PFSK-1 (cell line): ENCODE results near the gene KLF7.

ENCODE experiments used
- FOXP2 ChIP-seq: optimal IDR thresholded peaks from 2 replicates; pipeline ENCODE3; 2011; ENCODE audit warnings: borderline replicate concordance, control low read depth, inconsistent platforms; ENCODE audit not compliant: insufficient read depth; ENCODE audit errors: extremely low read length, extremely low read depth
- POLR2AphosphoS5 ChIP-seq: IDR thresholded peaks from 2 replicates; pipeline ENCODE4 v1.6.1; 2012; ENCODE audit warnings: low read depth, mild to moderate bottlenecking, control low read depth, low read length, moderate library complexity
- REST ChIP-seq, 2 experiments: IDR thresholded peaks; 2 replicates each; pipeline versions ENCODE4 v1.6.1 to v1.8.0; 2011 to 2012; ENCODE audit warnings: low read depth in 2 of 2, low read length in 2 of 2, control low read depth in 1 of 2, inconsistent platforms in 1 of 2, mild to moderate bottlenecking in 1 of 2, moderate library complexity in 1 of 2; ENCODE audit not compliant: insufficient read depth in 1 of 2
- SIN3A ChIP-seq: IDR thresholded peaks from 2 replicates; pipeline ENCODE4 v1.6.1; 2012; ENCODE audit warnings: mild to moderate bottlenecking, low read length, moderate library complexity, borderline replicate concordance; ENCODE audit not compliant: insufficient read depth
- TAF1 ChIP-seq: IDR thresholded peaks from 2 replicates; pipeline ENCODE4 v1.6.1; 2012; ENCODE audit warnings: low read length, control low read depth, borderline replicate concordance; ENCODE audit not compliant: insufficient read depth

- TF ChIP-seq REST (IDR thresholded peaks at IDR 0.05; ENCODE audit: insufficient read depth in 1 of 2, low read depth in 2 of 2, low read length in 2 of 2): no peak
- TF ChIP-seq TAF1: no peak
- TF ChIP-seq POLR2AphosphoS5: no peak
- no peak for TF ChIP-seq SIN3A
- no peak for TF ChIP-seq FOXP2
These were observed 30.4 kb downstream of the KLF7 start for GRCh38 chr2:207135340-207135739.
